Measurements from ENCODE around the gene EFNA2.

Gene EFNA2

DNA sequence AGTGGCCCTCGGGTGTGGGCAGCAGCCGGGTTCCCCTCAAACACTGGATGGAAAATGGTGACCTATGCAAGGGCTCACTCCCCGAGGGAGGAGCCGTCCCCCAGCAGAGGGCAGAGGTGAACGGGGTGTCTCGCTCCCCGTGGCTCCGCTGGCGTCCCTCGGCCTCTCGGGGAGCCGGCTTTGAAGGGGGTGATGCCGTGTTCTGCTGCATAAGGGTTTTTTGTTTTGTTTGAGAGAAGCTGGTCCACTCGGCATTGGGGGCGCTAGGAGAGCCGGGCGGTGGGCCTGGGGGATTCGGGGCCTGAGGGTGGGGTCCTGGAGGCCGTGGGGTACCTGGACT, 4.0 kb downstream of the EFNA2 start:
- H3K27ac ChIP-seq, result no peak overlapping the region
- H3K79me2 ChIP-seq (ENCODE audit: insufficient read depth, low read depth), result no peaks in the 10 kb centered on the region
- no peaks in the 10 kb centered on the region for H3K36me3 ChIP-seq (ENCODE audit: insufficient read depth)
- no peak overlapping the region for H3K4me3 ChIP-seq (IDR thresholded peaks at IDR 0.05; ENCODE audit: insufficient read depth, low read depth, low read length)
- H2AFZ ChIP-seq (ENCODE audit: low read depth), result no peak overlapping the region
- H4K20me1 ChIP-seq (ENCODE audit: insufficient read depth), result no peaks in the 10 kb centered on the region
- TF ChIP-seq, protein P1, sequence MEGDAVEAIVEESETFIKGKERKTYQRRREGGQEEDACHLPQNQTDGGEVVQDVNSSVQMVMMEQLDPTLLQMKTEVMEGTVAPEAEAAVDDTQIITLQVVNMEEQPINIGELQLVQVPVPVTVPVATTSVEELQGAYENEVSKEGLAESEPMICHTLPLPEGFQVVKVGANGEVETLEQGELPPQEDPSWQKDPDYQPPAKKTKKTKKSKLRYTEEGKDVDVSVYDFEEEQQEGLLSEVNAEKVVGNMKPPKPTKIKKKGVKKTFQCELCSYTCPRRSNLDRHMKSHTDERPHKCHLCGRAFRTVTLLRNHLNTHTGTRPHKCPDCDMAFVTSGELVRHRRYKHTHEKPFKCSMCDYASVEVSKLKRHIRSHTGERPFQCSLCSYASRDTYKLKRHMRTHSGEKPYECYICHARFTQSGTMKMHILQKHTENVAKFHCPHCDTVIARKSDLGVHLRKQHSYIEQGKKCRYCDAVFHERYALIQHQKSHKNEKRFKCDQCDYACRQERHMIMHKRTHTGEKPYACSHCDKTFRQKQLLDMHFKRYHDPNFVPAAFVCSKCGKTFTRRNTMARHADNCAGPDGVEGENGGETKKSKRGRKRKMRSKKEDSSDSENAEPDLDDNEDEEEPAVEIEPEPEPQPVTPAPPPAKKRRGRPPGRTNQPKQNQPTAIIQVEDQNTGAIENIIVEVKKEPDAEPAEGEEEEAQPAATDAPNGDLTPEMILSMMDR (conservative IDR thresholded peaks at IDR 0.05; ENCODE audit: low read depth, low read length), result no peak
- H3K4me2 ChIP-seq, result no peak overlapping the region
- H3K9ac ChIP-seq, result no peak overlapping the region
- peaks cover 14% of the 10 kb centered on the region for H3K4me1 ChIP-seq (ENCODE audit: low read depth, poor library complexity, severe bottlenecking)
- peaks cover 90% of the 10 kb centered on the region for H3K27me3 ChIP-seq (ENCODE audit: insufficient read depth, low read depth)

DNA sequence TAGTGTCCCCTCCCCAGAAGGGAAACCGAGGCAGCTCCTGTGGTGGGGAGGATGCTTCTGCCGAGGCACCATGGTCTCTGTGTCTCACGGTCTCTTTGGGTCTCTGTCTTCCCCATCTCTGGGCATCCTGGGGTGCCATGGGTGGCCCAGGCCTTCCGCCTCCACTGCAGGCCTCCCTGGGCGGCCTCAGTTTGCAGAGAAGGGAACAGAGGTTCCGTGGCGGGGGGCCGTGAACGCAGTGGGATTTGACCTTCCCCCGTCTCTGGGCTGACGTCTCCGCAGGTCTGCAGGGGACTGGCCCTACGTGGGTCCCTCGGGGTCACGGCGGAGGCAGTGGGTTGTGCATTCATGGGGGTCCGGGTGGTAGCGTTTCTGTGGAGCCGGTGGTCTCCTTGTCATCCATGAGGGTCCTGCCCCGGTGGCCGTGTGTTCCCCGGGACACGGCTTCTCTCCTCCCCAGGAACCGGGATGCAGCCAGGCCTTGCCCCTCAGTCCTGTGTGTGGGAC, 4.6 kb downstream of the EFNA2 start:
- no peaks in the 10 kb centered on the region for H3K36me3 ChIP-seq (ENCODE audit: insufficient read depth)
- TF ChIP-seq, protein P1 (conservative IDR thresholded peaks at IDR 0.05; ENCODE audit: low read depth, low read length), result no peak
- H2AFZ ChIP-seq (ENCODE audit: low read depth), result no peak overlapping the region
- H4K20me1 ChIP-seq (ENCODE audit: insufficient read depth), result no peaks in the 10 kb centered on the region
- no peak overlapping the region for H3K9ac ChIP-seq
- H3K4me1 ChIP-seq (ENCODE audit: low read depth, poor library complexity, severe bottlenecking), result peaks cover 14% of the 10 kb centered on the region
- H3K4me3 ChIP-seq (IDR thresholded peaks at IDR 0.05; ENCODE audit: insufficient read depth, low read depth, low read length), result no peak overlapping the region
- no peaks in the 10 kb centered on the region for H3K79me2 ChIP-seq (ENCODE audit: insufficient read depth, low read depth)
- H3K4me2 ChIP-seq, result no peak overlapping the region
- peaks cover 90% of the 10 kb centered on the region for H3K27me3 ChIP-seq (ENCODE audit: insufficient read depth, low read depth)
- H3K27ac ChIP-seq, result no peak overlapping the region

DNA sequence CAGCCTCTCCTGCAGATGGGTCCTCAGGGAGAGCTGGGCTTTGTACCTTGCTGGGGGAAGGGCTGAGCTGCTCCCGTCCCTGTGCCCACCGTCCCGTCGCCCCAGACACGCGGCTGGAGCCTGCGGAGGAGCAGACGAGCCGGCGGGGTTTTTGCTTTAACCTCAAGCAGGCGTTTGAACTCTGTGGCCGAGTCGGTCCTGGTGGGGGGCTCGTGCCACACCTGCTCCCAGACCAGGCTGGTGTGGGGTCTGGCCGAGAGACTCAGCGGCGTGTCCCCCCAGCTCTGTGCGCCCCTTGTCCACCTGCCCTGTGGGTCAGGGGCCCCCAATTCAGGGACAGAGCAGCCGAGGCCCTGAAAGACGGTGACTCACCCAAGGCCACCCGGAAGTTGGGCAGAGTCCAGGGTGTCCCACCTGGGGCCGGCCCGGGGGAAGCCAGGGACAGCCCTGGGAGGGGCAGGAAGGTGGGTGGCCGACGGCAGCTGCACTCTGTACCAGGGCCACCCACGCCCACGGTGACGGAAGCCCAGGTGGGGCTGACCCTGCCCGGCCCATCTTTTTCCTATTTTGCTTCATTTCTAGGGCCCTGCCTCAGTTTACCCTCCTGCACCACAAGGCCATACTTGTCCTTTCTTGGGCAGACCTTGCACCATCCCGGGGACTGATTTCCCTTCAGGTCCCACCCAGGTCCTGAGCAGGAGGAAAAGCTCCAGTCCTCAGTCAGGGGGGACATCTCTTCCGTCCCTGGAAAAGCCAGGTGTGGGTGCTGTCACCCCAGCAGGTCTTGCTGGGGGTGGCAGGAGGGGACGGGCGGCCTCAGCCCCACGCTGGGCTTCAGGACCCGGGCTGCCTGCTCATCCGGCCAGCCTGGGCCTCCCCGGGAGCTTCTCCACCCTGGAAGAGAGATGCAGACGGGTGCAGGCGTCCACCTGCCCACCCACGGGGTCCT, 5.3 kb downstream of the EFNA2 start:
- Histone ChIP-seq H3K4me3 (IDR thresholded peaks at IDR 0.05; ENCODE audit: insufficient read depth, low read depth, low read length) (no peak overlapping the region), H3K27me3 (ENCODE audit: insufficient read depth, low read depth) (peaks cover 89% of the 10 kb centered on the region)

DNA sequence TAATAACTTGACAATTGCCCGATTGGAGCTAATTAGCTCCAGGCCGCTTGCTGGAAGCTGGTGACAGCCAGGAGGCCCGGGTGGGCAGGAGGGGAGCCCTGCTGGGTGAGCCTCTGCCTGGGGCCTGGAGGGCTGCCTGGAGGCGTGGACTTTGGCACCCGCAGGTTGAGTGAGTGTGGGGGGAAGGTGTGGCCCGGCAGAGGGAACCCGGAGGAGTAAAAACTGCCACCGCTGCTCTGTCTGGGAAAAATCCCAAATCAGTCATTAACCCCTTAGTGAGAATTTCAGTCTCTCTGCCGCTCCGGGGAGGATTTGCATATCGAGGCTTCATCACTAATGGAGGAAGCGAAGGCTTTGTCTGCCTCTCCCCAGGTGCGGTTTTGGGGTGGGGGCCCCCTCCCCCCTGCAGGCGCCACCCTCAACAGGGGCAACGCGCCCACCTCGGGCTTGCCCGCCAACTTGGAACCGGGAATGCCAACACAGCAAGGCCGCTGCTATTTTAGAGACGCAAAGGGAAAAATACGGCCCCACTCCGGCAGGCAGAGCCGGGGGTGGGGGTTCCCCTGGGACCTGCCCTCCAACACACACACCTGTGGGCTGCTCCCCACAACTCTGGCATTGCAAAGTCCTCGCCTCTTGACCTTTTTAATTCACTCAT, 6.2 kb downstream of the EFNA2 start:
- H3K9ac ChIP-seq, result no peak overlapping the region
- no peak overlapping the region for H3K4me3 ChIP-seq (IDR thresholded peaks at IDR 0.05; ENCODE audit: insufficient read depth, low read depth, low read length)
- H2AFZ ChIP-seq (ENCODE audit: low read depth), result peak overlapping the region; percentile 10; the same call in 1 of the 2 replicates
- no peak overlapping the region for H3K27ac ChIP-seq
- peaks cover 14% of the 10 kb centered on the region for H3K4me1 ChIP-seq (ENCODE audit: low read depth, poor library complexity, severe bottlenecking)
- H3K79me2 ChIP-seq (ENCODE audit: insufficient read depth, low read depth), result no peaks in the 10 kb centered on the region
- peak overlapping the region; percentile 65 for H3K4me2 ChIP-seq
- H3K36me3 ChIP-seq (ENCODE audit: insufficient read depth), result no peaks in the 10 kb centered on the region
- no peaks in the 10 kb centered on the region for H4K20me1 ChIP-seq (ENCODE audit: insufficient read depth)
- TF ChIP-seq, protein P1 (conservative IDR thresholded peaks at IDR 0.05; ENCODE audit: low read depth, low read length), result no peak
- peaks cover 92% of the 10 kb centered on the region for H3K27me3 ChIP-seq (ENCODE audit: insufficient read depth, low read depth)

More for the DNA sequence above, 5.3 kb downstream of the EFNA2 start:
- TF ChIP-seq, protein P1 (conservative IDR thresholded peaks at IDR 0.05; ENCODE audit: low read depth, low read length), result no peak
- Histone ChIP-seq H3K4me1 (ENCODE audit: low read depth, poor library complexity, severe bottlenecking) (peaks cover 14% of the 10 kb centered on the region), H3K4me2 (no peak overlapping the region), H2AFZ (ENCODE audit: low read depth) (no peak overlapping the region), H4K20me1 (ENCODE audit: insufficient read depth) (no peaks in the 10 kb centered on the region), H3K27ac (no peak overlapping the region), H3K79me2 (ENCODE audit: insufficient read depth, low read depth) (no peaks in the 10 kb centered on the region), H3K36me3 (ENCODE audit: insufficient read depth) (no peaks in the 10 kb centered on the region), H3K9ac (no peak overlapping the region)

Measured in KMS-11 (cell line).